Naive B cell (primary cell): ENCODE measurements around the gene RRAD. TPM values are rescaled to one million over a fixed set of nuclear protein-coding genes. Genes with fewer than 3 reads are reported as not detected.
"Not testable (repeated sequence)": the region's sequence is repeated elsewhere in the genome, so short reads cannot be mapped to it uniquely, and the experiment has no call there.

Source experiments
- ATAC-seq, 2 donors: fragments of 150-1000 bp; cut with Tn5 transposase; 2 replicates each; pipeline ENCODE4 v1.10.0; 2021; ENCODE audit warnings: low read depth in 2 of 2, mild to moderate bottlenecking in 2 of 2, moderate library complexity in 2 of 2
- DNase-seq: peaks from one replicate; pipeline ENCODE4 v3.0.0; 2022
- H3K27ac Mint-ChIP-seq, 6 donors: one replicate each; pipeline ENCODE4 v1.8.0; 2020 to 2022; ENCODE audit warnings: mild to moderate bottlenecking in 6 of 6, mixed read lengths in 6 of 6, moderate library complexity in 5 of 6, inconsistent platforms in 2 of 6
- H3K27me3 Mint-ChIP-seq, 3 donors: one replicate each; pipeline ENCODE4 v1.8.0; 2021 to 2022; ENCODE audit warnings: mixed read lengths in 3 of 3, mild to moderate bottlenecking in 1 of 3
- H3K36me3 Mint-ChIP-seq, 2 donors: one replicate each; pipeline ENCODE4 v1.8.0; 2020 to 2022; ENCODE audit warnings: mixed read lengths in 2 of 2, inconsistent platforms in 1 of 2, mild to moderate bottlenecking in 1 of 2
- H3K4me1 Mint-ChIP-seq, 3 donors: one replicate each; pipeline ENCODE4 v1.8.0; 2020 to 2022; ENCODE audit warnings: mixed read lengths in 3 of 3, inconsistent platforms in 1 of 3, mild to moderate bottlenecking in 1 of 3, moderate library complexity in 1 of 3
- H3K4me3 Mint-ChIP-seq, 8 donors: one replicate each; pipeline ENCODE4 v1.8.0; 2020 to 2022; ENCODE audit warnings: mild to moderate bottlenecking in 8 of 8, mixed read lengths in 8 of 8, moderate library complexity in 8 of 8, inconsistent platforms in 2 of 8
- H3K9me3 Mint-ChIP-seq, 7 donors: one replicate each; pipeline ENCODE4 v1.8.0; 2020 to 2022; ENCODE audit warnings: mixed read lengths in 7 of 7, mild to moderate bottlenecking in 5 of 7, inconsistent platforms in 2 of 7, moderate library complexity in 1 of 7
- polyA plus RNA-seq, 6 donors: library from polyadenylated mRNA; unstranded; fragments of 300-500 nt; fragmentation: Illumina TruSeq; gene quantifications; one replicate each; pipeline ENCODE4 v1.2.3, GENCODE V29; 2021; ENCODE audit warnings: low read depth in 6 of 6

RRAD gene
- polyA plus RNA-seq, 6 donors from 2014 or later: 0.43 TPM; not detected in 5

DNA sequence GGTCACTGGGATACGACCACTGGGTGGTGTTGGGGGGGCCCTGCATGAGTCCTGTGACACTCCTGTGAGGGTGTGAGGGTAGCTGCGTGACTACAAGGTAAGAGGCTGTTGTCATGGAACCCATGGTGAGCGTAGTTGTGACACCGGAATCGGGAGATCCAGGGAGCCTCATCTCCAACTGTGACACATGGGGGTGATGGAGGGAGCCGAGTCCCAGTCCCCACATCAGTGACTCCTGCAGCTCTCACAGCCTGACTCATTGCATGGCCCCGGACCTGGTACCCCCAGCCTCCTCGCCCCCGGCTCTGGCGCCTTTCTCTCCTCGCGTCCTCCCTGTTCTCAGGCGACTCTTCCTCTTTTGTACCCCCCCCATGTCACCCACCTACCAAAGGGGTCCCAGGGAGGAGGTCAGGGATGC is 20.9 kb downstream of the RRAD start:
- no peak overlapping the region for H3K27ac Mint-ChIP-seq
- peaks cover 0 to 12% (median 10%) of the 10 kb centered on the region in 3 donors for H3K27me3 Mint-ChIP-seq
- DNase-seq (no peak), ATAC-seq (no peak)
- H3K36me3 Mint-ChIP-seq: no peaks in the 10 kb centered on the region
- peaks cover 0 to 1% (median 0%) of the 10 kb centered on the region in 7 donors for H3K9me3 Mint-ChIP-seq
- peaks cover 0 to 6% (median 0%) of the 10 kb centered on the region in 3 donors for H3K4me1 Mint-ChIP-seq
- H3K4me3 Mint-ChIP-seq: no peak overlapping the region

DNA sequence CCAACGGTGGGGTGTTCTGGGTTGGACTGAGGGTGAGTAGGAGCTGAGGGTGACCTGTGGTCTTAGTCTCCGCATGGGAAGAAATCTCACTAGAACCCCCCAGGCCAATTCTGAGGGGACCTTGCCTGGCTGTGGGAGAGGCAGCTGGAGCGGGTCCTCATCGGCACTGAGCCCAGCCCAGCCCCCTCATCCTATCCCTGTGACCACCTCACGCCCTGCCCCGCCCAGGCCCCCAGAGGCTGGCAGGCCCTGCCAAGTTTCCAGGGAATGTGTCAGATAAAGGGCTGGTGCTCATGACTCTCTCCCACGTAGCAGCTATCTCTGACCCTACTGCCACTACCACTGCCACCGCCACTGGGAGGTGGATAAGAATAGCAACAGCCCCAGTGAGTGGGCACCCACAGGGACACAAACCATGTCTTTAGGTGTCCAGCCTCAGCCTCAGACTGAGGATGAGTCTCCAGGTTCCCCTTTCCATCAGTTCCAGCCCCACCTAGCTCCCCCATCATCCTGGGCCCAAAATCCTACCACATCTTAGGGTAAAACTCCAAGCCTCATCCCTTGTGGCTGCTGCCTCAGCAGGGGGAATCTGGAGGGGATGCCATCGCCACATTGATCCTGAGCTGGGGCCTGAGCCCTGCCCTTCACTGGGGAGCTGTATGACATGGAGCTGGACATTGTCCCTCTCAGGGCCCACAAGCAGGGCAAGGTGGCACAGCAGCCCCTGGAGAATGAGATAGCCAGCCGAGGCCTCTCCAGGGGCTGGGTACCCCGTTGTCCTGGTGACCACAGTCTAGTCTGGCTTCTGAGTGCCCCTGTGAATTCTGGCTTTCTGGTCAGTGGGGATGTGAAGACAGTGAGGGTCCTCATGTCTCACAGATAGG is 21.5 kb downstream of the RRAD start:
- H3K36me3 Mint-ChIP-seq: no peaks in the 10 kb centered on the region
- H3K27me3 Mint-ChIP-seq: peaks cover 0 to 12% (median 11%) of the 10 kb centered on the region in 3 donors
- DNase-seq (no peak), ATAC-seq (no peak)
- H3K27ac Mint-ChIP-seq: peak overlapping the region in 1 of 6 donors; percentile 39
- no peak overlapping the region for H3K4me3 Mint-ChIP-seq
- H3K9me3 Mint-ChIP-seq: peaks cover 0 to 1% (median 0%) of the 10 kb centered on the region in 7 donors
- H3K4me1 Mint-ChIP-seq: peaks cover 0 to 6% (median 0%) of the 10 kb centered on the region in 3 donors

DNA sequence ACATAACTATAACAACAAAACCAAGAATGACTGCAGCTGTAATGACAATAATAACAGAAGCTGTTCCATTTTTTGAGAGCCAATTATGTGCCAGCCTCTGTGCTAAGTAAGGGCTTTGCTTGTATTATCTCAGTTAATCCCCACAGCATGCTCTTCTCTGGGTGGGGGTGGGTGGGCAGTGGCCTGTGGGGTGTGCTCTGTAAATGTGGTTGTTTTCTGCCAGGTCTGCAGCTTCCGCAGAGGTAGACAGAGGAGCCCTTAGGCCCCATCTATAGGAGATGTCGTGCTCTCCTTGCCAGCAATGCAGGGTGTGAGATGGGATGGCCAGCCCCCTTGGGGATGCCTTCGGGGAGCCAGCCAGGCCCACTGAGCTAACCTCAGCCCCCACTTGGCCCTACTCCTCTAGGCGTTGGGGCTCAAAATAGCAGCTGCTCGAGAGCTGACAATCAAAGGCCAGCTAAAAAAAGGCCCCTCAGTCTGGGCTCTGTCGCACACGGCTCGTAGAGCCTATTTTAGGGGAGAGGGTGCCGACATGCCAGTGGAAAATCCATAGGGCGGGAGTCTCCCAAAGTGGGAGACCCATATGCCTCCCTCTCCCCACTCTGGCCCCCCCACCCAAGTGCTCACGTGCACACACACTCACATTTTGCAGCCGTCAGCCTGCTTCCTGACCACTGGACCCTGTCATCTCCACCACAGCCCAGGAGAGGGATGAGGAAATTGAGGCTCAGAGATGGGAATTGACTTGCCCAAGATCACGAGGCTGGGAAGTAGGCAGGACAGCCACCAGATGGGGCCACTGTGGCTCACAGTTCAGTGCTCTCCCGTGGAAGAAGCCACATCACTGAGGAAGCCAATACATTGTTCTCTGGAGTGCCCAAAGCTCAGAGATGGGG is 22.4 kb downstream of the RRAD start:
- H3K9me3 Mint-ChIP-seq: peaks cover 0 to 1% (median 0%) of the 10 kb centered on the region in 7 donors
- H3K27ac Mint-ChIP-seq: no peak overlapping the region
- H3K4me1 Mint-ChIP-seq: peaks cover 0 to 6% (median 0%) of the 10 kb centered on the region in 3 donors
- no peaks in the 10 kb centered on the region for H3K36me3 Mint-ChIP-seq
- ATAC-seq (no peak), DNase-seq (no peak)
- peaks cover 0 to 5% (median 5%) of the 10 kb centered on the region in 3 donors for H3K27me3 Mint-ChIP-seq
- H3K4me3 Mint-ChIP-seq: no peak overlapping the region

DNA sequence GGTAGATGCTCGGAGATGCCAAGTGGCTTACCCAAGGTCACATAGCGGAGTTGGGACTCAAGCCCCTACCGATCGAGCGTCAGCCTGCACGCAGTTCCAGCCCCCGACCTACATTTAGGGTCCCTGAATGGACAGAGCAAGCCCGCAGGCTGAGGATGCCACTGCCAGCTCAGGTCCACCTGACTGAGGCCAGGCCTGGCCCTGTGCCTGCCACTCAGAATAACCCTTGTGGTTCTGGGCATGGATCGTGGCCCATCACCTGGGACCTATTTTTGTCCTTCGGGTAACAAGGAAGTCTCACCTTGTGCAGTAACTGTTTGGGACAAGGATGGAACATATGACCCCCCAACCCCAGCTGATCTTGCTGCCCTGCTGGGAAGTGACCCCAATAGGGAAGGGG is 23.7 kb downstream of the RRAD start:
- Mint-ChIP-seq H3K9me3 (peaks cover 0 to 1% (median 0%) of the 10 kb centered on the region in 7 donors), H3K36me3 (no peaks in the 10 kb centered on the region), H3K4me3 (no peak overlapping the region), H3K27ac (no peak overlapping the region), H3K4me1 (peaks cover 0 to 6% (median 0%) of the 10 kb centered on the region in 3 donors), H3K27me3 (peaks cover 0 to 5% (median 5%) of the 10 kb centered on the region in 3 donors)
- DNase-seq (no peak), ATAC-seq (no peak)

DNA sequence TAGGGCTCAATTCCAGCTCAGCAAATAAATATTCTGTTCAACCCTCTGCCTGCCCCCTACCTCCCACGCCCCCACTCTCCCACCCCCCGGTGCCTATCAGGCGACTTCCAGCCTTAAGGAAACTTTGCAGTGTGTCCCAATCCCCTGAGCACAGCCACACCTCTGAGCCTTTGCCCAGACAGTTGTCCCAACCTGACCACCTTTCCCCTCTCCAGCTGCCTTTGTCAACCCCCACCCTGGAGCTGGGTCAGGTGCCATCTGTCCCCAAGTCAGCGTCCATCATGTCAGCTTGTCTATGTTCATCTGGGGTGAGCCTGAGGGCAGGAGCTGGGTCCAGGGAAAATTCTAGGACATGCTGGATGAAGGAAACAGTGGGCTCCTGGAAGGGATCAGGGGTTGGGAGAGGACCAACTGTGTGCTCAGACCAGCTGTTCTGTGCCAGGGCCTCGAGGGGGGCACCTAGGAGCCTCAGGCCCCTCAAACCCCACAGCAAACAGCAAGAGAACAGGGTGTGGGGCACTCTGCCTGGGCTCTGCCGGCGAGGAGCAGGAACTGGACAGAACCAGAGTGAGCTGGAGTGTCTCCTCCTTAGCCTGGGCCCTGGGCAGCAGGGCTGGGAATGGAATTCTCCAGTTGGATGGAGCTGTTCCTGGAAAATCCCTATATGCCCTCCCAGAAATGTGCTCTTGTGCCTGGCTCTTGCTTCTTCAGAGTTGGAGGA is 24.5 kb downstream of the RRAD start:
- Mint-ChIP-seq H3K9me3 (no peaks in the 10 kb centered on the region), H3K27ac (no peak overlapping the region), H3K27me3 (peaks cover 0 to 5% (median 5%) of the 10 kb centered on the region in 3 donors), H3K36me3 (no peaks in the 10 kb centered on the region), H3K4me3 (peak overlapping the region in 1 of 8 donors; percentile 68), H3K4me1 (peaks cover 0 to 4% (median 0%) of the 10 kb centered on the region in 3 donors)
- ATAC-seq (no peak), DNase-seq (no peak)

DNA sequence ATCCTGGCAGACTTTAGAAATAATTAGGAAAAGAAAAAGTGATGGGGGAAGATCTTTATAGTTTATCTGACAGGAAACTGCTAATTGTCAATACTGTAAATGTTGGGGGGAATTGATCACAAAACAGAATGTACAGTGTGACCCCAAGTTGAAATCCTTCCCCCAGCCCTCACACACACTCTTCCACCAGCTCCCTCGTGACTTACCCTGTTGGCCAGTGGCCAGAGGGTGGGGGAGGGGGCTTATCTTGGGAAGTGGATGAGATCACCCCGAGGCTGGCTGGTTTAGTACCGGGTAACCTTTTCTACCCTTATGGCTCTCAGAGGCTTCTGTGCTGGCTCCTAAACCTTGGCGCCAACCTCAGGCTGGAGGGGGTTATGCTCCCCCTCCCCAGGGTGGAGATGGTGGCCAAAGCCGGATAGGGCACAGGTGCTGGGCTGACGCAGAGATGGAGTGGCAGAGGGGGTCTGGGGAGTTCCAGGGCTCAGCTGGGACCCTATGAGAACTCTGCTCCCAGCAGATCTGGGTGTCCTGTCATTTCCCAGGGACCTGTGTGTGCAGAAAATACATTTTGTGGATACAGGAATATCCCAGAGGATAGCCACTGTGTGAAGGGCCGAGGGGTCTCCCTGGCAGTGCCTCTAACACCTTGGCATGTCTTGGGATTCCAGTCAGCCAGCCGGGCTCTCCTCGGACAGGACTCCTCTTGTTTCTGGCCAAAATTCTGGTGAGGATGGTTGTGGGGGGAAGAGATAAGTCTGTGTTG is 25.2 kb downstream of the RRAD start:
- peaks cover 0 to 3% (median 0%) of the 10 kb centered on the region in 3 donors for H3K4me1 Mint-ChIP-seq
- no peak overlapping the region for H3K27ac Mint-ChIP-seq
- H3K36me3 Mint-ChIP-seq: no peaks in the 10 kb centered on the region

DNA sequence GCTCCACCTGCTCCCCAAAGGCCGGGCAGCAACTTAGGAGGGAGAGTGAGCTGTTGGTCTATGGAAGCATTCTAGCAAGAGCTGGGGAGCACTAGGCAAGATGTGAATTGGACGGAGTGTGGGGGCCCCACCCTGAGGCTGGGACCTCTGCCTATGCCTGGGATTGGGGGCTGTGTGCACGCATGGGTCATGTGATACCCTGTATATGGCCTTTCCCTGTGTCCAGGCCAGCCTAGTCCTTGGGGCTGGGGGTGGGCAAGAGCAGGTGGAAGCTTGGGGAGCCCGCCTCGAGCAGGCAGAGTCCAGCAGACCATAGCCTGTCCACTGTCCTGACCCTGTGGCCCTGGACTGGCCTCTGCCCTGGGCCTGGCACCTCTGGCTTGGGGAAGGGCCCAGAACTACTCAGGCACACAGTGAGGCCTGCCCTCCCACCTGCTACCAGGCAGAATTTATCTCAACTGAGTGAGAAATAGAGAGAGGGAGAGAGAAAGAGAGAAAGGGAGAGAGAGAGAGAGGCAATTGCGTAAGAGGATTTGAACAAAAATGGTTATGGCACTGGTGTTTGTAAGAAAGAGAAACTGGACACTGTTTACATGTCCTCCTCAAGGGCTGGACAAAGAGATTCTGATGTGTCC is 25.9 kb downstream of the RRAD start:
- H3K36me3 Mint-ChIP-seq: no peaks in the 10 kb centered on the region
- H3K4me3 Mint-ChIP-seq: no peak overlapping the region
- ATAC-seq (no peak), DNase-seq (no peak)
- H3K9me3 Mint-ChIP-seq: no peaks in the 10 kb centered on the region
- H3K27ac Mint-ChIP-seq: peak overlapping the region in 1 of 6 donors; percentile 65
- H3K27me3 Mint-ChIP-seq: peaks cover 0 to 5% (median 5%) of the 10 kb centered on the region in 3 donors
- H3K4me1 Mint-ChIP-seq: peaks cover 0 to 9% (median 0%) of the 10 kb centered on the region in 3 donors

More for the DNA sequence above, 25.2 kb downstream of the RRAD start:
- Mint-ChIP-seq H3K4me3 (no peak overlapping the region), H3K9me3 (no peaks in the 10 kb centered on the region), H3K27me3 (peaks cover 0 to 5% (median 5%) of the 10 kb centered on the region in 3 donors)
- ATAC-seq (no peak), DNase-seq (no peak)

DNA sequence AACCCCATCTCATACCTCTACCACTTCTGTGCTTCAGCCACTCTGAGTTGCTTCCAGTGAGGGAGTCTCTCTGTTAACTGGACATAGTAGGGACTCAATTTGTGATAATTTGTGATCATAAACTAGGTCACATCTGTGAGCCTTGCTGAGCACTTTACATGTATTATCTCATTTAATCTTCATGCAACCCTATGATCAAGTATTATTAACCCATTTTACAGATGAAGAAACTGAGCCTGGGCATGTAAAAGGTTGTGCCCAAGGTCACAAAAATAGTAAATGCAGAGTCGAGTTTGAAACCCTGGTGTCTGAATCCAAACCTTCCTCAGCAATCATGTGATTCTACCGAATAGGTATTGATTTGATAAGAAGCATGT is 26.4 kb downstream of the RRAD start:
- H3K27ac Mint-ChIP-seq: peak overlapping the region in 1 of 6 donors; percentile 65
- H3K4me1 Mint-ChIP-seq: peaks cover 0 to 11% (median 0%) of the 10 kb centered on the region in 3 donors
- no peaks in the 10 kb centered on the region for H3K36me3 Mint-ChIP-seq
- DNase-seq (no peak), ATAC-seq (no peak)
- no peak overlapping the region for H3K4me3 Mint-ChIP-seq
- H3K27me3 Mint-ChIP-seq: peaks cover 0 to 5% (median 5%) of the 10 kb centered on the region in 3 donors
- no peaks in the 10 kb centered on the region for H3K9me3 Mint-ChIP-seq

DNA sequence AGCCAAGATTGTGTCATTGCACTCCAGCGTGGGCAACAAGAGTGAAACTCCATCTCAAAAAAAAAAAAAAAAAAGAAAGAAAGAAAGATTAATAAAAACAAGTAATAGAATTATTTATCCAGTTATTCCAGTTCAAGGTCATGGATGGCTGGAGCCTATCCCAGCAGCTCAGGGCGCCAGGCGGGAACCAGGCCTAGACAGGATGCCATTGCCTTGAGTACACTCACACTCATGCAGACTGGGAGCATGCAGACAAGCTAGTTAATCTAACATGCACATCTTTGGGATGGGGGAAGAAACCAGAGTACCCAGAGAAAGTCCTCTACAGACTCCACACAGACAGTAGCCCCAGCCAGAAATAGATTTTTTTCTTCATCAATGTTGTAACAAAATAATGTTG is 27.1 kb downstream of the RRAD start:
- no peaks in the 10 kb centered on the region for H3K9me3 Mint-ChIP-seq
- H3K36me3 Mint-ChIP-seq: no peaks in the 10 kb centered on the region

DNA sequence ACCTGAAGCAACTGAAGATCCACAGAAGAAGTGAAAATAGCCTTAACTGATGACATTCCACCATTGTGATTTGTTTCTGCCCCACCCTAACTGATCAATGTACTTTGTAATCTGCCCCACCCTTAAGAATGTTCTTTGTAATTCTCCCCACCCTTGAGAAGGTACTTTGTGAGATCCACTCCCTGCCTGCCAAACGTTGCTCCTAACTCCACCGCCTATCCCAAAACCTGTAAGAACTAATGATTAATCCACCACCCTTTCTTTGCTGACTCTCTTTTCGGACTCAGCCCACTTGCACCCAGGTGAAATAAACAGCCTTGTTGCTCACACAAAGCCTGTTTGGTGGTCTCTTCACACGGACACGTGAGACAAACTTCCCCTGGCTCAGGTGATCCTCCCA is 28.7 kb downstream of the RRAD start:
- H3K36me3 Mint-ChIP-seq, H3K9me3 Mint-ChIP-seq, ATAC-seq, DNase-seq, H3K27me3 Mint-ChIP-seq, H3K4me3 Mint-ChIP-seq: not testable (repeated sequence)
- Mint-ChIP-seq H3K27ac (peak overlapping the region in 1 of 6 donors; percentile 56), H3K4me1 (peaks cover 0 to 11% (median 0%) of the 10 kb centered on the region in 3 donors)

More for the DNA sequence above, 27.1 kb downstream of the RRAD start:
- Mint-ChIP-seq H3K27me3 (peaks cover 0 to 5% (median 5%) of the 10 kb centered on the region in 3 donors), H3K4me3 (peak overlapping the region in 1 of 8 donors; percentile 21), H3K4me1 (peaks cover 0 to 11% (median 0%) of the 10 kb centered on the region in 3 donors), H3K27ac (peak overlapping the region in 1 of 6 donors; percentile 8)
- ATAC-seq (no peak), DNase-seq (no peak)

DNA sequence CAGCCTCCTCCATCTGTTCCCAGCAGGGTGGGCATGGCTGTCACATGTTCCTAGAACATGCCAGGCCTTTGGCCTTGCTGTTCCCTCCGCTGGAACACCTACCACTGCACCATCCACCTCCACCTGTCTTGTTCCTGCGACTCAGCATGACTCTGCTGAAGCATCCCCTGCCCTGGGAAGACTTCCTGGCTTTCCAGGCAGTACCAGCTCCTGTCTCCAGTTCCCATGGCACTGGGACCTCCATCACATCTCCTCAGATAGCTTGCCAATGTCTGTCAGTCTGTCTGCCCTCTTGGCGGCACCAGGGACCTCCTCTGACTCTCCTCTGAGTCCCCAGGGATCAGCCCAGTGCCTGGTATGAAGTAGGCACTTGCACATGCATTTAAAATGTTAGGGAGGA is 29.3 kb downstream of the RRAD start:
- ATAC-seq (no peak), DNase-seq (no peak)
- Mint-ChIP-seq H3K36me3 (no peaks in the 10 kb centered on the region), H3K4me3 (no peak overlapping the region), H3K27ac (peak overlapping the region in 1 of 6 donors; percentile 78), H3K27me3 (peaks cover 0 to 5% (median 4%) of the 10 kb centered on the region in 3 donors), H3K9me3 (no peaks in the 10 kb centered on the region), H3K4me1 (peaks cover 0 to 11% (median 0%) of the 10 kb centered on the region in 3 donors)

DNA sequence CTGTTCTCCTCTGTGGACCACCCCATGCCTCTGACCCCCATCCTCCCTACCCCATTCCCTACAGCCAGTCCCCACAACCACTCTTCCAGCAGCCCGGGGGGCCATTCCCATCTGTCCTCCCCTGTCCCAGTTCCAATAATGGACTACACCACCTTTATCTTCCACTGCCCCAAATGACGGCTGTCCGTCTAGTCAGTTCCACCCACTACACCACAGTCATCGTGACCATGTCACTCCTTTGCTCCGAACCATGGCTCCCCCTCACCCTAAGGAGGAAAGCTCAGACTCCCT is 29.7 kb downstream of the RRAD start:
- peak overlapping the region in 3 of 6 donors; percentile 47 to 78 (median 73) for H3K27ac Mint-ChIP-seq
- ATAC-seq (no peak), DNase-seq (no peak)
- H3K4me3 Mint-ChIP-seq: no peak overlapping the region
- H3K4me1 Mint-ChIP-seq: peaks cover 0 to 11% (median 0%) of the 10 kb centered on the region in 3 donors
- H3K27me3 Mint-ChIP-seq: peaks cover 0 to 5% (median under 1%) of the 10 kb centered on the region in 3 donors
- no peaks in the 10 kb centered on the region for H3K9me3 Mint-ChIP-seq
- H3K36me3 Mint-ChIP-seq: no peaks in the 10 kb centered on the region
